ENCODE measurements around the gene NEDD8.

DNA sequence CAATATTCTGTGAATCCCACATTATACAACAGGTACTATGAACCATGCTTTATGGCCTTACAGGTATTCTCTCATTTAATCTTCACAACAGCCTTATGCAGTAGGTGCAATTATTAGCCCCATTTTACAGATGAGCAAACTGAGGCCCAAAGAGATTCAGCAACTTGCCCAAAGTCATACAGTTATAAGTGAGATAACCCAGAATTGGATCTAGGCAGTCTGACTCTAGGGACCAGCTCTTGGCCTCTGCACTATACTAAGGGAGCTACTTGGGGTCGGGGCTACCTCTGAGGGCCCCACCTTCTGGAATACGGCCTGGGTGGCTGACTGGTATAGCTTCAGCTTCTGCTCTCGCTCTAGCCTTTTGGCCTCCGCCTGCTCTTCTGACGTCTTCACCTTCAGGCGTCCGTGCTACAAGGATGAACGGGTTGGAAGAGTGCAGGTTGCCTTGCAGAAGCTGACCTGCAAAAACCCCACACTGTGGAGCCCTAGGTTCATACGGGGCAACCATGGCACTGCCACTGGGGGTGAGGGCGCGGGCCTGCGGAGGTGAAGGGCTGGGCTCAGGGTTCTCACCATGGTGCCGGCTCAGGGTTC lies 38.5 kb upstream of the NEDD8 start:
- TF ChIP-seq YY1 (IDR thresholded peaks at IDR 0.05; ENCODE audit: insufficient read depth, insufficient read length) (no peak), ZNF274 (IDR thresholded peaks at IDR 0.05; ENCODE audit: low read depth, low read length) (no peak), SUZ12 (IDR thresholded peaks at IDR 0.05; ENCODE audit: extremely low read depth, insufficient read depth, insufficient read length) (no peak)

All from NT2/D1 (cell line).